GM19328 (cell line): ENCODE measurements around the gene ZACN.
"Not testable (repeated sequence)": the region's sequence is repeated elsewhere in the genome, so short reads cannot be mapped to it uniquely, and the experiment has no call there.

Source experiments
- ATAC-seq: cut with Tn5 transposase; IDR thresholded peaks from one replicate; pipeline ENCODE4 v1.9.1; 2021; ENCODE audit warnings: mild to moderate bottlenecking, moderate library complexity; ENCODE audit not compliant: unreplicated experiment

The ZACN gene

DNA sequence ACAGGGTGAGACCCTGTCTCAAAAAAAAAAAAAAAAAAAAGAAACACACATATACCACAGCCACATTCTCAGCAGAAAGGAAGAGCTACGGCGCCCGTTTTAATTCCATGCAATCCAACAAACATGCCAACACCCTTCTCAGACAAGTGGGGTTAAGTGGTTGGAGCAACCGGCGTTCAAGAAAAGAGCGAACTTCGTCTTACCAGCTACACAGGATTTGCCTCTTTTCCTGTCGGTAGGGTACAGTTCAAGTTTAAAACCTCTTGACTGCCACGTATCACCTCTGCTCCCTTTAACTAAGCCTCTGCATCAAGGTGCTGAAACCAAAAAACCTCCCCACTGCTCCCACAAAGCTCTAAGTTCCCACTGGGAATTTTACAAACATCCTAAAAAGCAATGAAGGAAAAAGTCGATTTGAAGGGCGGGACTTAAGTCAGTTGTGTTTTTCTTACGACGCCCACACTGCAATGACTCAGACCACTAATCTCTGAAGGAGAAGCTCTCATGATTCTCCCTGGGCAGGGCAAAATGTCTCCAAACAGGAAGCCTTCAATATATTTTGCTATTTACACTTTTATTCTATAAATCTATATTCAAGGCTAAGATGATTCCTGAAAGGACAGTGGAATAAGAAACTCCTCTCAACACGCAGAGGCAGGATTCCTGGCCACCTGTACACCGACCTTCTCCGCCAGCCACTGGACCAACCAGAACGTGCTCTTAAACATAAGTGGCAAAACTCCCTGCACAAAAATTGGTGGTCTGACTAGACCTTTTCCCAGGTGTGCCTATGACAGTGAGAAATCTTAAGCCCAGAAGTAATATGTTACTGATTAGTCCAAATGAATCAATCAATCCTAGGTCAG lies 25.5 kb upstream of the ZACN start:
- no peak for ATAC-seq

DNA sequence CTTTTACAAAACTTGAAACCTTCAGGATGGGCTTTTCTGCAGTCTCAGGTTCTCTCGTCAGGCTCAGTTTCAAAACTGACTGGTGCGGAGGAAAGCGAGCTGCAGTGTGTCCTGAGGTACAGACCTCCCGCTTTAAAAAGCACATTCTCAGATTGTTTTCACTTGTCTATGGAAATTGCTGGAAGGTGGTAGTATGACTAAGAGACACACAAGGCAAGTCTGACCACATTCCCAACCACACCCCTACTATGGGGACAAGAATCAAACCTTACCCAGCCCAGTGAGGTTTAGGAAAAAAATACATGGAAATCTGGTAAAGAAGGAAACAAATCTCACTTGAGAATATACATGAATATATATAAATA lies 24.9 kb upstream of the ZACN start:
- ATAC-seq, result no peak

GRCh38 chr17:76056882-76057281 lies 22.1 kb upstream of the ZACN start:
- ATAC-seq, result no peak

- not testable (repeated sequence) for ATAC-seq
These were observed 20.7 kb upstream of the ZACN start for GRCh38 chr17:76058264-76058663.

GRCh38 chr17:76063875-76064546 lies 15.0 kb upstream of the ZACN start:
- no peak for ATAC-seq

DNA sequence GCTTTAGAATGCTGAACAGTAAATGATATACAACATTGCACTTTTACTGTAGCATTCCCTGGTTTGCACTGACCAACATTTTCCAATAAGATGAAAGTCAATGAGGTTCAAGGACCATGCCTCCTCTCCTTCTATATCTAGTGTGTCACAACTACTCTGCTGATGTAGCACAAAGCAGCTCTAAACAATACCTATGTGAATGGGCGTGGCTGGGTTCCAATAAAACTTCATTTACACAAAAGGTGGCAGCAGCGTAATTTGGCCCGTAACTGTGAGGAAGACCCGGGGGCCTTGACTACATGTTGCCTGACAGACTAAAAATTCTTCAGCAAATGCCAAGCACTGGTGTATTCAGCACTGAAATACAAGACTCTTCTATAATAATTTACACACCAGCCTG lies 13.2 kb upstream of the ZACN start:
- no peak for ATAC-seq

DNA sequence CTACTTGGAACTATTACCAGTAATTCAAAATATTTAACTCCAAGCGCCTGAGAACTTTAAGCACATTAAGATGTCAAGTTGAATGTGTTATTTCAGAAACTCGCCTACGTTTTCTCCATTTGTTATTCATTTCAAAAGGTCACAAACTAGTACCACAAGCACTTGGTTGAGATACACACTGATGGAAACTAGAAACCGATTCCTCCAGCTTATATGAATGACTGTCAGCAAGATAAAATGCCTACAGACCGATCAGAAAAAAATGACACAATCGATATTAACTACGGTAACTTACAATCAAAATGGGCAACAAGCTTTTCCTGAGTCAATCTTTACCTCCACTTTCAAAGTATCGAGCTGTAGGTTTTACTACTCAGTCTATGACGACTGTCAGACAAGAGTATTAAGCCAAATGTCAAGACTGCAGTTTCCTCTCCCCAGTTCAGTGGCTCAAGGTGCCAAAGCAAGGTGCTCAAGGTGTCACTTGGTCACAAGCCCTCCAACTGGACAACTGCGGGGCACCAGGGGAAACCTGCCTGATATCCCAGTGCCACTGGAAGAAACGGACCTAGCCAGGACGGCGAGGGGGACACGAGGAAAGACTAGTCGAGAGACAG lies 7.3 kb upstream of the ZACN start:
- no peak for ATAC-seq

GRCh38 chr17:76072148-76072858 lies 6.7 kb upstream of the ZACN start, which contains the start of gene SRP68:
TSS of gene SRP68 (minus strand) at chr17:76072517. CDS start at chr17:76072491, 26 bp downstream.
- ATAC-seq, result peak; percentile 83

GRCh38 chr17:76074390-76075363 lies 4.3 kb upstream of the ZACN start, which contains the start of gene GALR2:
TSS of gene GALR2 (plus strand) at chr17:76074781. CDS start at chr17:76074884, 103 bp downstream.
- ATAC-seq, result no peak

- no peak for ATAC-seq
These were observed 3.4 kb upstream of the ZACN start for GRCh38 chr17:76075364-76076145.

GRCh38 chr17:76076146-76076764 lies 2.7 kb upstream of the ZACN start:
- no peak for ATAC-seq

- ATAC-seq, result no peak
These were observed 2.0 kb upstream of the ZACN start for GRCh38 chr17:76076765-76077583.

DNA sequence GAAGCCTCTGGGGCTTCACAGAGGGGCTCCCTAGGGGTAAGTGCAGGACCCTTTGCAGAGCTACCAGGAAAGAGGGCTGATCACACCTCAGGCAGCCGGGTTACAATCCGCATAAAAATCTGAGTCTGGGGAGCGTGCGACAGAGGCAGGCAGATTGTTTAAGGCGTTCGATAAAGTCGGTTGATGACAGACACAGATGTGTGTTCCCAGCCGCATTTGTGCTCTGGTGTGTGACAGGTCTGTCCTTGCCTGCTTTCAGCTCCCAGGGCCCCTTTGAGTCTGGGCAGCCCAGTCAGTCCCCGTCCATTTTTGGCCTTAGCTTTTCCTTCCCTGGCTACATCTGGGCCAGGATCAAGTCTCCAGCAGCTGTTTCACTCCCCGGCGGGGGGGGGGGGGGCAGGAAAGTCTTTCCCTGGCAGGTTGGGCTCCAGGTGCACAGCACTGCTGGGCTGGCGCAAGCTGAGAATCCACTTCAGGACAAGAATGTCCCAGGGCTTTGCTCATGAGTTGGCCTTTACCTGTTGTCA lies 1.3 kb upstream of the ZACN start:
- ATAC-seq, result no peak

DNA sequence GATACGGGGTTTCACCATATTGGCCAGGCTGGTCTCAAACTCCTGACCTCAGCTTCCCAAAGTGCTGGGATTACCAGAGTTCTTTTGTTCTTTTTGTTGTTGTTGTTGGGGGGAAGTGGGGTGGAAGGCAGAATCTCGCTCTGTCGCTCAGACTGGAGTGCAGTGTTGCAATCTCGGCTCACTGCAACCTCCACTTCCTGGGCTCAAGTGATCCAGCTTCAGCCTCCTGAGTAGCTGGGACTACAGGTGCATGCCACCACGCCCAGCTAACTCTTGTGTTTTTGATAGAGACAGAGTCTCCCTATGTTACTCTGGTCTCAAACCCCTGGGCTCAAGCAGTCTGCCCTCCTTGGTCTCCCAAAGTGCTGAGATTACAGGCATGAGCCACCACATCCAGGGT lies 612 bp upstream of the ZACN start:
- ATAC-seq, result not testable (repeated sequence)

DNA sequence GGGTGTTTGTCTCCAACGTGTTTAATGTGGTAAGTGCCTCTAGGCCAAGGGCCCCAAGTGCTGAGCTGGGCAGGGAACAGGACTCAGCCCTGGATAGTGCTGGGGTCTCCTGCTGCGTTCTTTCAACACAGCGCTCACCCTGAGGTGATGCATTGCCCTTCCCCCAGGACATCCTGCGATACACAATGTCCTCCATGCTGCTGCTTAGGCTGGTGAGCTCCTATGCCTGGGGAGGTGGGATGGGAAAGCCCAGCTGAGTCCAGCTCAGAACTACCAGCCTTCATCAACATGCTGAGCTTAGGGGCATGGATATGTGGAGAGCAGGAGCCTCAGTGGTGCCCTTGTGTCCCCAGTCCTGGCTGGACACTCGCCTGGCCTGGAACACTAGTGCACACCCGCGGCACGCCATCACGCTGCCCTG lies 563 bp downstream of the ZACN start:
- ATAC-seq, result no peak

DNA sequence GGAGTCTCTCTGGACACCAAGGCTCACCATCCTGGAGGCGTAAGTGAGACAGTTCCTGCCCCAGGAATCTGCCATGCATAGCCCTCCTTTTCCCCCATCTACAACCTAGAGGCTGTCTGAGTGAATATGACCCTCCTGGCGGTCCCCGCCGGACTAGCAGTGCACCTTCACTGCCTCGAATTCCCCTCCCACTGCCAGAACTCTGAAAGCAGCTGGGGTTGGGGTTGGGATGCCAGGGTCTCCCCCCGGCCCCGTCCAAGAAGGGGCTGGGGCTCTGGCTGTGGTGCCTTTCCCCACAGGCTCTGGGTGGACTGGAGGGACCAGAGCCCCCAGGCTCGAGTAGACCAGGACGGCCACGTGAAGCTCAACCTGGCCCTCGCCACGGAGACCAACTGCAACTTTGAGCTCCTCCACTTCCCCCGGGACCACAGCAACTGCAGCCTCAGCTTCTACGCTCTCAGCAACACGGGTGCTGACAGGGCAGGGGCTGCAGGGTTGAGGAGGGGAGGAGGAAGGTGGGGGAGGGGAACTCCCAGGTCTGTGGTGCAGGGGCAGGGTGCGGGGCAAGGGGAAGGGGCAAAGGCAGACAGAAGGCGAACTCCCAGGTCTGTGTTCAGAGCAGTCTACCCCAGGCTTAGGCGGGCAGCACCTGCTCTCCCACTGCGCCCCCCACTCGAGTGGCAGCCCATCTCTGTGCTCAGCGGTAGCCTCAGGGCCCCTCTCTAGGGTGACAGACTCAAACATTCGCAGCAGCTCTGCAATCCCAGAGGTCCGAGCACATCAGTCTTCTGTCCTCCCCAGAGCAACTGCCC lies 1.2 kb downstream of the ZACN start:
- ATAC-seq, result no peak
